Measurements from ENCODE around the gene CSF2RB. TPM values are rescaled to one million over a fixed set of nuclear protein-coding genes. Genes with fewer than 3 reads are reported as not detected.
A peak's percentile ranks its signal among the peaks of the same experiment; 100 is the strongest.

CSF2RB gene
- total and polyA plus RNA-seq, 10 of the 15 experiments (the other 5 are each of a cell fraction or from before 2014, with no cell fraction given): 0.82 to 12.5 (median 5.4) TPM

GRCh38 chr22:36940676-36941075 is 27.2 kb downstream of the CSF2RB start:
- no peaks in the 10 kb centered on the region for H3K27me3 ChIP-seq (replicated peaks in 1 of 2; ENCODE audit: control insufficient read depth in 2 of 2, insufficient read depth in 2 of 2, low read length in 1 of 2)
- POLR2A ChIA-PET: interaction anchor here (0.6 to 1.8 kb wide), 7 partner anchors 19 to 183 kb away, joined by 3 to 6 read pairs (median 4); partner anchors contain the start of gene NCF4
- no peak for TF ChIP-seq ZNF274 (IDR thresholded peaks at IDR 0.05; ENCODE audit: insufficient read depth, insufficient read length)
- peak; percentile 96 for TF ChIP-seq YY1 (IDR thresholded peaks at IDR 0.05; ENCODE audit: low read depth, low read length)
- 0 out of 2 replicates have a peak, but pooled peaks have one; percentile 19 for TF ChIP-seq TAF1 (IDR thresholded peaks at IDR 0.05; ENCODE audit: borderline replicate concordance, low read depth, low read length)
- TF ChIP-seq EZH2 (IDR thresholded peaks at IDR 0.05; ENCODE audit: borderline replicate concordance, control insufficient read depth, low read depth, low read length): no peak
- no peak for TF ChIP-seq IRF5 (IDR thresholded peaks at IDR 0.05; ENCODE audit: borderline replicate concordance)
- TF ChIP-seq RCOR1 (conservative IDR thresholded peaks at IDR 0.05; ENCODE audit: low read depth, low read length): no peak
- TF ChIP-seq GATAD2B (conservative IDR thresholded peaks at IDR 0.05; ENCODE audit: low read depth): 0 out of 2 replicates have a peak, but pooled peaks have one; percentile 36
- TF ChIP-seq BCLAF1 (IDR thresholded peaks at IDR 0.05): no peak
- peak; percentile 76 for TF ChIP-seq POLR2AphosphoS2 (IDR thresholded peaks at IDR 0.05; ENCODE audit: low read depth, low read length)
- no peak for TF ChIP-seq SUZ12 (IDR thresholded peaks at IDR 0.05; ENCODE audit: unreplicated experiment)
- TF ChIP-seq MYB (IDR thresholded peaks at IDR 0.05; ENCODE audit: borderline replicate concordance, low read depth, low read length): 0 out of 2 replicates have a peak, but pooled peaks have one; percentile 12
- no peak for TF ChIP-seq USF1 (IDR thresholded peaks at IDR 0.05; ENCODE audit: borderline replicate concordance, extremely low read length, insufficient read depth, low read depth, low read length)
- peak; percentile 28 for TF ChIP-seq SKIL (IDR thresholded peaks at IDR 0.05; ENCODE audit: low read depth, poor library complexity, severe bottlenecking)
- peak; percentile 97 for TF ChIP-seq PKNOX1 (IDR thresholded peaks at IDR 0.05)

More at GRCh38 chr22:36940676-36941075, 27.2 kb downstream of the CSF2RB start:
- DNase-seq (ENCODE audit: low read depth, low spot score): peak; percentile 69
- peak overlapping the region; percentile 71 for H3K4me2 ChIP-seq (ENCODE audit: control insufficient read depth, insufficient read depth)
- no peaks in the 10 kb centered on the region; the same call in 2 of the 3 replicates for H3K9me3 ChIP-seq (replicated peaks; ENCODE audit: control insufficient read depth, insufficient read depth, low read length)
- WGBS (ENCODE audit: insufficient coverage, insufficient replicate concordance, low lambda C conversion rate, missing lambda C conversion rate): 2% methylated on average over 5 of the region's 5 CpGs
- no peaks in the 10 kb centered on the region for H3K79me2 ChIP-seq (ENCODE audit: control insufficient read depth, insufficient read depth, low read length)
- RAD21 ChIA-PET (ENCODE audit: unreplicated experiment): interaction anchor here (0.6 to 1.3 kb wide), 5 partner anchors 26 to 80 kb away, joined by 3 to 6 read pairs (median 4); partner anchors contain the start of gene NCF4
- SMC1A ChIA-PET (ENCODE audit: uncharacterized antibody, unreplicated experiment): interaction anchor here (1.0 to 3.1 kb wide), 11 partner anchors 13 to 164 kb away, joined by 3 to 13 read pairs (median 4); partner anchors contain the start of genes IFT27 and NCF4
- peaks cover 29% of the 10 kb centered on the region for H3K4me1 ChIP-seq (ENCODE audit: control insufficient read depth, insufficient read depth, low read length)
- intact Hi-C loops (cut with micrococcal nuclease; ENCODE audit: unreplicated experiment) (loop anchor here (5.0 kb wide), 1 partner anchor 37 kb away; no protein-coding TSS in a partner anchor), in situ Hi-C loops (cut with MboI) (no loop called here)
- peak overlapping the region; percentile 63 for H2AFZ ChIP-seq (ENCODE audit: control insufficient read depth, low read depth, low read length)
- peak; percentile 94 for FAIRE-seq
- CTCF ChIA-PET: interaction anchor here (0.8 to 3.2 kb wide), 4 partner anchors 12 to 84 kb away, joined by 3 to 18 read pairs (median 4); no protein-coding TSS in a partner anchor
- H3K9ac ChIP-seq (ENCODE audit: control insufficient read depth, insufficient read depth, low read length): no peak overlapping the region
- H3K36me3 ChIP-seq (ENCODE audit: control insufficient read depth in 2 of 2, insufficient read depth in 2 of 2, low read length in 1 of 2): no peaks in the 10 kb centered on the region
- H3K4me3 ChIP-seq: no peak overlapping the region
- H4K20me1 ChIP-seq (ENCODE audit: control insufficient read depth, insufficient read depth): no peaks in the 10 kb centered on the region
- H3K27ac ChIP-seq (ENCODE audit: control insufficient read depth, insufficient read depth): peak overlapping the region; percentile 63; the same call in 1 of the 2 replicates
- ATAC-seq: peak; percentile 86
- no TSS peak for BruUV-seq (replicated peaks)

Data from GM12878 (cell line).